ENCODE data around the gene P2RX6.

- TF ChIP-seq, protein P1, sequence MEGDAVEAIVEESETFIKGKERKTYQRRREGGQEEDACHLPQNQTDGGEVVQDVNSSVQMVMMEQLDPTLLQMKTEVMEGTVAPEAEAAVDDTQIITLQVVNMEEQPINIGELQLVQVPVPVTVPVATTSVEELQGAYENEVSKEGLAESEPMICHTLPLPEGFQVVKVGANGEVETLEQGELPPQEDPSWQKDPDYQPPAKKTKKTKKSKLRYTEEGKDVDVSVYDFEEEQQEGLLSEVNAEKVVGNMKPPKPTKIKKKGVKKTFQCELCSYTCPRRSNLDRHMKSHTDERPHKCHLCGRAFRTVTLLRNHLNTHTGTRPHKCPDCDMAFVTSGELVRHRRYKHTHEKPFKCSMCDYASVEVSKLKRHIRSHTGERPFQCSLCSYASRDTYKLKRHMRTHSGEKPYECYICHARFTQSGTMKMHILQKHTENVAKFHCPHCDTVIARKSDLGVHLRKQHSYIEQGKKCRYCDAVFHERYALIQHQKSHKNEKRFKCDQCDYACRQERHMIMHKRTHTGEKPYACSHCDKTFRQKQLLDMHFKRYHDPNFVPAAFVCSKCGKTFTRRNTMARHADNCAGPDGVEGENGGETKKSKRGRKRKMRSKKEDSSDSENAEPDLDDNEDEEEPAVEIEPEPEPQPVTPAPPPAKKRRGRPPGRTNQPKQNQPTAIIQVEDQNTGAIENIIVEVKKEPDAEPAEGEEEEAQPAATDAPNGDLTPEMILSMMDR (IDR thresholded peaks at IDR 0.05; ENCODE audit: borderline replicate concordance, extremely low read depth, low read length, poor library complexity, severe bottlenecking), result no peak
- no peak for TF ChIP-seq EZH2 (IDR thresholded peaks at IDR 0.05; ENCODE audit: borderline replicate concordance, low read depth, low read length, severe bottlenecking)
Observed at GRCh38 chr22:20972933-20973577, 41.9 kb upstream of the P2RX6 start.

Measured in DND-41 (cell line).